GM21360 (cell line): Measurements from ENCODE around the gene TRIM41.
"Not testable (repeated sequence)": the region's sequence is repeated elsewhere in the genome, so short reads cannot be mapped to it uniquely, and the experiment has no call there.

ENCODE experiments used
- ATAC-seq: cut with Tn5 transposase; IDR thresholded peaks from one replicate; pipeline ENCODE4 v1.9.1; 2021; ENCODE audit warnings: mild to moderate bottlenecking, moderate library complexity; ENCODE audit not compliant: unreplicated experiment

TRIM41 gene

GRCh38 chr5:181210148-181210547 lies 12.9 kb upstream of the TRIM41 start:
- ATAC-seq: not testable (repeated sequence)

DNA sequence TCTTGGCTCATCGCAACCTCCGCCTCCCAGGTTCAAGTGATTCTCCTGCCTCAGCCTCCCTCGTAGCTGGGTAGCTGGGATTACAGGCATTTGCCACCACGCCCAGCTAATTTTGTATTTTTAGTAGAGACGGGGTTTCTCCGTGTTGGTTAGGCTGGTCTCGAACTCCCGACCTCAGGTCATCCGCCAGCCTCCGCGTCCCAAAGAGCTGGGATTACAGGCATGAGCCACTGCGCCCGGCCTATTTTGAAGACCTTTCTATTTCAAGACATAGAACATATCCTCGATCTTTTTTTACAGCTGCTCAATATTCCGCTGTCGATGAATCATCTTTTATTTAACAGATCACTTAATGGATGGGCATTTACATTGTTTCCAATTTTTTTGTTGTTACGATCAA lies 12.4 kb upstream of the TRIM41 start:
- not testable (repeated sequence) for ATAC-seq

DNA sequence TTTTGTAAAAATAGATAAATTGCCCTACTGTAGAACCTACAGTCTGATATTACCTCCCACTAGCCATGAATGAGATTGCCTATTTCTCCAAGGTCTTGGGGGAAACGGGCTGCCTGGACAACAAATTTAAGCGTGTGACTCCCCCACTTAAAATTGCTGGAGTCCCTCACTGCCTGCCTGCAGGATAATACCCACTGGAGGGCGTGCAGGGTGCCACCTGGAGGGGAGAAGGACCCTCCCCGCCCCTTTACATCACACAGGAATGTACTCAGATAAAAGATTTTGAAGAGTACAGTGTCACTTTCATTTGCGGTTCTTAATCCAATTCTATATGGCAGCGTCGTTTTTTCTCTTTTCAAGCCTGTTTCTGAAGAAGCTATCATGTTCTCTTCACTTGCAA lies 11.9 kb upstream of the TRIM41 start:
- no peak for ATAC-seq

GRCh38 chr5:181212080-181212479 lies 11.0 kb upstream of the TRIM41 start:
- ATAC-seq: no peak

DNA sequence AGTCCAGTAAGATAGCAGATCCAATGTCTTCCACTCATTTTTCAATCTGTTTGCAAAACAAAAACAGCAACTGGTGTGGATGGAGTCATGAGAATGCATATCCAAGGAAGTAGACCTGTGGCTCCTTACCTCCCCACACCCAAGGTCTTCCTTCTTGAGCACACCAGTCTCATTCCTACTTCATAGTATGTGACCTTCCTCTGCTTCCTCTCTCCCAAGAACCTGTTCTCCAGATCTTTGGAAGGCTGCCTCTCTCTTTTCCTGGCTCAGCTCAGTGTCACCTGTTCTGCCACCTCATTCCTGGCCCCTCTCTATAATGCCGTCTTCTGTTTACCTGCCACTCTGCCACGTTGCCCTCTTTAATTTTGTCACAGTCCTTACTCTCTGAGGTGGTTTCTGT lies 10.1 kb upstream of the TRIM41 start:
- no peak for ATAC-seq

DNA sequence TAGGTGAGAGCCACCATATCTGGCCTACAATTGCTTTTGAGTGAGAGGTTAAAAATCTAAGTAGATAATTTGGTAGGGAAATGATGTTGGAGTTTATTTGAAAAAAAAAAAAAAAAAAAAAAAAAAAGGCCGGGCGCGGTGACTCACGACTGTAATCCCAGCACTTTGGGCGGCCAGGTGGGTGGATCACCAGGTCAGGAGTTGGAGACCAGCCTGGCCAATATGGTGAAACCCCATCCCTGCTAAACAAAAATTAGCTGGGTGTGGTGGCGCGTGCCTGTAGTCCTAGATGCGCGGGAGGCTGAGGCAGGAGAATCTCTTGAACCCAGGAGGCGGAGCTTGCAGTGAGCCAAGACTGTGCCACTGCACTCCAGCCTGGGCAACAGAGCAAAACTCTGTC lies 8.8 kb upstream of the TRIM41 start:
- not testable (repeated sequence) for ATAC-seq

DNA sequence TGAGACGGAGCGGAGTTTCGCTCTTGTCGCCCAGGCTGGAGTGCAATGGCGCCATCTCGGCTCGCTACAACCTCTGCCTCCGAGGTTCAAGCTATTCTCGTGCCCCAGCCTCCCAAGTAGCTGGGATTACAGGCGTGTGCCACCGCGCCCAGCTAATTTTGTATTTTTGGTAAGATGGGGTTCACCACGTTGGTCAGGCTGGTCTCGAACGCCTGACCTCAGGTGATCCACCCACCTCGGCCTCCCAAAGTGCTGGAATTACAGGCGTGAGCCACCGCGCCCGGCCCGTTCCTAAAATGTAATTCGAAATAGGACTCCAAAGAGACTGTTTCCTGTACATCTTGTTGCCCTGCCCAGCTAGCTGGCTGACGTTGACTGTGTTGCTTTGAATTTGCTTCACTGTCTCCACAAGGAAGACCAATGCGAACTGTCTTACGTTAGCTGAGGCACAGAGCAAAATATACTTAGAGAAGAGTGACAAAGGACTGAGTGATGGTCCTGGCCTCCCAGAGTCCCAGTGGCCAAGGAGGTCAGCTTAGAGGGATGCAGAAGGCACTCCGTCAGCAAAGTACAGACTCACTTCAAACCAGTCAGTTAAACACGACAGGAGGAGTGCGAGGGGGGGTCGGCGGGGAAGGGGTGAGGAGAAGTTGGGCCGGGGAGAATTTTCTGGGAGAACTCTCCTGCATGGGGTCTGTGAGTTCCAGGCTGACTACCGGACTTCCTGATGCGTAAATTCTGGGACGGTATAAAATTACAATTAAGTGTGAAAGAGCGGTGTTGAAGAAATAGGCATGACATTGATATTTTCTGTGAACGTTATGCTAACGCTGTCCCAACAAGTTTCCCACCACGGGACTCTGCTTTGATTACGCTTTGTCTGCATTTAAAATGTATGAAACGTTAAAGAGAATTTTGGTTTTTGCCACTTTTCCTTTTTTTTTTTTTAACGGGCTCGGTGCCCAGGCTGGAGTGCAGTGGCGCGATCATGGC lies 6.8 kb upstream of the TRIM41 start:
- ATAC-seq: no peak

- peak; percentile 15 for ATAC-seq
These were observed 5.8 kb upstream of the TRIM41 start for GRCh38 chr5:181217111-181217802.

DNA sequence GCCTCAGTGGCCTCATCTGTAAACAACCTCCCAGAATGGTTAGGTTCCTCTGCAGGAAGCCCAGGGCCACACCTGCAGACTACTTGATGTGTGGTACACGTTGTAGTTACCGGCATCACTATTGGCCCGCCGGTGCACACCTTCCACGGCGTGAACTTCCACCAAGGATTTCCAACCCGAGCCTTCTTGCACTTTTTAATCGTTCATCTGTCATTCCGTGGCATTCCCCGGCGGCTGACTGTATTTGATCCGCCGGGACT lies 5.3 kb upstream of the TRIM41 start:
- ATAC-seq: peak; percentile 9

- ATAC-seq: no peak
These were observed 4.3 kb upstream of the TRIM41 start for GRCh38 chr5:181218795-181219124.

DNA sequence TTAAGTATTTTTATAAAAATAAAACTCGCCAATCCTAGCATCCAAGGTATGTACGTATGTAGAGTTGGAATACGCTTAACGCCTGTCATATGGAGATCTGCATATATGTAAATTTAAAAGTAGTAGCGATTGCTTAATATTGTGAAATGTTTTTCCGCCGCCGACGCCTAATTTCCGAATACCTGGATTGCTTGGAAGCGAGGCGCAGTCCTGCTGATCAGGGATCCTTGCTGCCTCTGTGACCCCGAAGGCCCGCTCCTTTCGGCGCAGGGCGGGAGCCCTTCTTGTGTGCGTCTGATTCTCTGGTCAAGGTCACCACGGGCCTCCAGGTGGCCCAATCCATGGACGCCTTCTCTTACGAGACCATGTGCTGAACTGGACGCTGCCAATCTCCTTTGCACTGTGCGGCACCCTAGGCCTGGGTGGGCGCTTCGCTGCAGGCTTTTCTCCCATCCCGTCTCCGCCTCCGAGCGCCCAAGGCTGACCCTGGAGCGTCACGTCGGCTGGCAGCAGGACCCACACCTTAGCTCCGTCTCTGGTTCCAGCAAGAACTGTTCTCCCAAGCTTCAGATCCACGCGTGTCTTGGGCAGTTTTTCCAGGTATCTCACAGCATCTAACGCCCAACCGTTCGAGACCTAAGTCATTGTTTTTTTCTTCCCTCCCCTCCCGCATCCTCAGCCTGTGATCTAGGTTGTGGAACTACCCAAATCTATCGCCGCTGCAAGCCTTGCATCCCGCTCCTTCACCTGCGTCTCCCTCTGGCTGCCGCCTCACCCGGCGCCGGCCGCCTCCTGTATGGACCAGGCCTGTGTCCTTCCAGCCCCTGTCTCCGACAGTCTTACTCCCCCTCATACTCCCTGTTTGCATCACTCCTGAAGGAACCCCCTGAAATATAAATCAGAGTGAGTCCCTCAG lies 3.6 kb upstream of the TRIM41 start:
- ATAC-seq: no peak

DNA sequence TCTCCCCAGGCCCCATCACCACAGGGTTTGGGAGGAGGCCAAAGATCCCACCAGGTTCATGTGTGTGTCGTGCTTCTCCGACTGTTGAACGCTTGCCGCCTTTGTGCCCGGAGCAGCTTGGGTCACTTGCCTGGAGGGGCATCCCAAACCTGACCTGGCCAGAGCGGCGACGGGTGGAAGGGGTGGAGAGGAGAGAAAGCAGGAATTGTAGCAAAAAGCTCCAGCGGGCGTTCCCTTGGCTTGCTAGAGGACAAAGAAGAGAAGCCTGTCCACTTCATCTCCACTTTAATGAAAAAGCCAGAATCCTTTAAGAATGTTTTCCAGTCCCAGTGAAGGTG lies 2.9 kb upstream of the TRIM41 start:
- no peak for ATAC-seq

- no peak for ATAC-seq
These were observed 1.8 kb upstream of the TRIM41 start for GRCh38 chr5:181221105-181221791.

- peak; percentile 25 for ATAC-seq
These were observed 1.1 kb upstream of the TRIM41 start for GRCh38 chr5:181221792-181222629.

DNA sequence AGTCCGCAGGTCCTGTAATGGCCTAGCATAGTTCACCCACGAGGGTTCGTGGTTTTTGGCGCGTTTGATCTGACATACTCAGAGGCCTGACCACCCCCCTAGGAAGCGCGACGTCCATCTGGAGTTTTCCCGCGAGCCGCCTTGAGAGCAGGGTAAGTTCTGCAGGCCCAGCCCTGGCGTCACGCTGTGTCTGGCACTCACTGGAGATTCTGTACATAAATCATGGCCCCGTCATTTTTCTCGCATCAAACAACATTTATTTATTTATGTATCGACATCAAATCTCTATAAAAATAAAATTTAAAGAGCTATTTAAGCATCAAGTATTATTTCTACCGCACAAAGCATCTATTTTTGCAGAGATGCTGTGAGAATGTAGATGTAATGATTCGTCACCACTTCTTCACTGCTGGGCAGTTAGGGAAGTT lies 437 bp upstream of the TRIM41 start:
- peak; percentile 2 for ATAC-seq

DNA sequence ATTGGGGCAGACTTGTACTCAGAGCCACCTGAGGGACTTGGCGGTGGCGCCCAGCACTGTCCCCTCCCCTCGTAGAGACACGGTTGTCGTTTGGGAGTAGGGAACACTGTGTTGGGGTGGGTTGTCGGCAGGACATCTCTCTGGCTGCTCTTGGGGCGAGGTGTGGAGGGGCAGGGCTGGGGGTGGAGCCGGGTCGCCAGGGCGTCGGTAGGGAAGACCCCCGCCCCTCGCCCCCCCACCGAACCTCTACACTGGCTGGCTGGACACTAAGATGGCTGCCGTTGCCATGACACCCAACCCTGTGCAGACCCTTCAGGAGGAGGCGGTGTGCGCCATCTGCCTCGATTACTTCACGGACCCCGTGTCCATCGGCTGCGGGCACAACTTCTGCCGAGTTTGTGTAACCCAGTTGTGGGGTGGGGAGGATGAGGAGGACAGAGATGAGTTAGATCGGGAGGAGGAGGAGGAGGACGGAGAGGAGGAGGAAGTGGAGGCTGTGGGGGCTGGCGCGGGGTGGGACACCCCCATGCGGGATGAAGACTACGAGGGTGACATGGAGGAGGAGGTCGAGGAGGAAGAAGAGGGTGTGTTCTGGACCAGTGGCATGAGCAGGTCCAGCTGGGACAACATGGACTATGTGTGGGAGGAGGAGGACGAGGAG lies 778 bp downstream of the TRIM41 start:
- peak; percentile 0 for ATAC-seq

DNA sequence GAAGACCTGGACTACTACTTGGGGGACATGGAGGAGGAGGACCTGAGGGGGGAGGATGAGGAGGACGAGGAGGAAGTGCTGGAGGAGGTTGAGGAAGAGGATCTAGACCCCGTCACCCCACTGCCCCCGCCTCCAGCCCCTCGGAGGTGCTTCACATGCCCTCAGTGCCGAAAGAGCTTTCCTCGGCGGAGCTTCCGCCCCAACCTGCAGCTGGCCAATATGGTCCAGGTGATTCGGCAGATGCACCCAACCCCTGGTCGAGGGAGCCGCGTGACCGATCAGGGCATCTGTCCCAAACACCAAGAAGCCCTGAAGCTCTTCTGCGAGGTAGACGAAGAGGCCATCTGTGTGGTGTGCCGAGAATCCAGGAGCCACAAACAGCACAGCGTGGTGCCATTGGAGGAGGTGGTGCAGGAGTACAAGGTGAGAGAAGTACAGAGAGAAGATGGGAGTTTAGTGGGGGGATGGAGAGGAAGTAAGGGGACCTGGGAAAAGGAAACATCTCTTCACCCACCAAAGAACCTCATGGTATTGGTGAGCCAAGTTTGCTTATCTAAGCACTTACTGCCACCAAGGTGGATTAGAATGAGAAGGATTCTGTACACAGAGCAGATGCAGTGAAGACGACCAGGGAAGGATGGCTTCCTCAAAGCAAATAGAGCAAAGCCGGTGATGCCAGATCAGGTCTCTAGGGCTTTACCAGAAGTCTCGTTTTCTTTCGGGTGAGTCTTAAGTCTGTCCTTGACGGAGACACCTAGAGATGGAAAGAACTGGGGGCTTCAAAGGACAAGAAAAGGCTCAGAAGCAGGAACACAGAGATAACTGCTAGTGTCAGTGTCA lies 1.5 kb downstream of the TRIM41 start:
- ATAC-seq: no peak

GRCh38 chr5:181229996-181230395 lies 6.9 kb downstream of the TRIM41 start:
- no peak for ATAC-seq

GRCh38 chr5:181230551-181230950 lies 7.5 kb downstream of the TRIM41 start:
- no peak for ATAC-seq
